Neuronal stem cell (in vitro differentiated cells): ENCODE results near the gene BSG.

ENCODE experiments used
- DNase-seq: peaks from one replicate; pipeline ENCODE4 v3.0.0-alpha.2; 2013; ENCODE audit warnings: low spot score
- H2AFZ ChIP-seq: one replicate; pipeline ENCODE4 v1.6.1; 2013; ENCODE audit warnings: mild to moderate bottlenecking, low read length, inconsistent platforms
- H2AK5ac ChIP-seq: 2 replicates; pipeline ENCODE4 v1.6.1; 2013; ENCODE audit warnings: low read depth, mild to moderate bottlenecking, inconsistent platforms, low read length, moderate library complexity, mixed read lengths
- H2BK120ac ChIP-seq: 2 replicates; pipeline ENCODE4 v1.6.1; 2013; ENCODE audit warnings: low read depth, mild to moderate bottlenecking, inconsistent platforms, low read length, moderate library complexity, mixed read lengths
- H2BK12ac ChIP-seq: one replicate; pipeline ENCODE4 v1.6.1; 2013; ENCODE audit warnings: low read length, inconsistent platforms
- H2BK15ac ChIP-seq: 2 replicates; pipeline ENCODE4 v1.6.1; 2013; ENCODE audit warnings: mild to moderate bottlenecking, low read length, inconsistent platforms, mixed read lengths
- H2BK5ac ChIP-seq: one replicate; pipeline ENCODE4 v1.6.1; 2013; ENCODE audit warnings: inconsistent platforms, mild to moderate bottlenecking, low read length, moderate library complexity
- H3K14ac ChIP-seq: one replicate; pipeline ENCODE4 v1.6.1; 2013; ENCODE audit warnings: low read length, inconsistent platforms
- H3K18ac ChIP-seq: 2 replicates; pipeline ENCODE4 v1.6.1; 2013; ENCODE audit warnings: low read length, inconsistent platforms
- H3K23ac ChIP-seq: 2 replicates; pipeline ENCODE4 v1.6.1; 2013; ENCODE audit warnings: low read depth, mild to moderate bottlenecking, mixed read lengths, low read length, inconsistent platforms; ENCODE audit not compliant: poor library complexity
- H3K27ac ChIP-seq: replicated peaks from 3 replicates; pipeline ENCODE4 v1.5.1; 2013; ENCODE audit warnings: low read length, inconsistent platforms
- H3K27me3 ChIP-seq, 3 experiments: 2 replicates each; pipeline ENCODE4 v1.6.1; 2013; ENCODE audit warnings: low read length in 3 of 3, mild to moderate bottlenecking in 2 of 3, inconsistent platforms in 1 of 3, low read depth in 1 of 3, mixed read lengths in 1 of 3, moderate library complexity in 1 of 3; ENCODE audit not compliant: control insufficient read depth in 3 of 3, insufficient read depth in 3 of 3
- H3K36me3 ChIP-seq, 2 donors: replicated peaks in 1 of 2; 2 replicates each; pipeline ENCODE4 v1.6.1; 2013; ENCODE audit warnings: low read length in 2 of 2; ENCODE audit not compliant: control insufficient read depth in 2 of 2, insufficient read depth in 2 of 2
- H3K4ac ChIP-seq: 2 replicates; pipeline ENCODE4 v1.6.1; 2013; ENCODE audit warnings: inconsistent platforms, mild to moderate bottlenecking, low read length, moderate library complexity
- H3K4me1 ChIP-seq, 2 donors: 1 replicate in 1 of 2; 2 replicates in 1 of 2; pipeline ENCODE4 v1.6.1; 2013; ENCODE audit warnings: low read length in 2 of 2, low read depth in 1 of 2; ENCODE audit not compliant: control insufficient read depth in 2 of 2, insufficient read depth in 1 of 2
- H3K4me2 ChIP-seq: one replicate; pipeline ENCODE4 v1.6.1; 2013; ENCODE audit warnings: mild to moderate bottlenecking, low read length, inconsistent platforms; ENCODE audit not compliant: insufficient read depth, poor library complexity, severe bottlenecking
- H3K4me3 ChIP-seq, 2 donors: 2 replicates each; pipeline ENCODE4 v1.5.1; 2013; ENCODE audit warnings: low read length in 2 of 2, mild to moderate bottlenecking in 2 of 2, inconsistent platforms in 1 of 2, moderate library complexity in 1 of 2
- H3K79me1 ChIP-seq: one replicate; pipeline ENCODE4 v1.6.1; 2013; ENCODE audit warnings: low read depth, mild to moderate bottlenecking, inconsistent platforms, low read length, moderate library complexity
- H3K9ac ChIP-seq: one replicate; pipeline ENCODE4 v1.6.1; 2013; ENCODE audit warnings: mild to moderate bottlenecking, low read depth, low read length, inconsistent platforms; ENCODE audit not compliant: poor library complexity
- H3K9me3 ChIP-seq, 2 donors: replicated peaks in 1 of 2; 2 replicates each; pipeline versions ENCODE3 to v1.6.1; 2013; ENCODE audit warnings: low read length in 2 of 2, mild to moderate bottlenecking in 2 of 2, inconsistent platforms in 1 of 2, low read depth in 1 of 2, mixed read lengths in 1 of 2, moderate library complexity in 1 of 2; ENCODE audit not compliant: control insufficient read depth in 2 of 2, insufficient read depth in 1 of 2
- H4K8ac ChIP-seq: one replicate; pipeline ENCODE4 v1.6.1; 2013; ENCODE audit warnings: low read depth, mild to moderate bottlenecking, inconsistent platforms, low read length, moderate library complexity
- H4K91ac ChIP-seq: one replicate; pipeline ENCODE4 v1.6.1; 2013; ENCODE audit warnings: low read length, low read depth, mild to moderate bottlenecking, inconsistent platforms; ENCODE audit not compliant: poor library complexity
- WGBS, 2 donors: extraction: QIAGEN DNeasy Blood & Tissue Kit; methylation state at CpG; one replicate each; pipeline ENCODE4 v1.1.7; 2013; ENCODE audit warnings: missing lambda C conversion rate in 2 of 2, mixed read lengths in 1 of 2; ENCODE audit not compliant: insufficient read length in 2 of 2, insufficient replicate concordance in 1 of 2; ENCODE audit errors: extremely low coverage in 2 of 2; 5-methylcytosine and 5-hydroxymethylcytosine counted together

Gene BSG

DNA sequence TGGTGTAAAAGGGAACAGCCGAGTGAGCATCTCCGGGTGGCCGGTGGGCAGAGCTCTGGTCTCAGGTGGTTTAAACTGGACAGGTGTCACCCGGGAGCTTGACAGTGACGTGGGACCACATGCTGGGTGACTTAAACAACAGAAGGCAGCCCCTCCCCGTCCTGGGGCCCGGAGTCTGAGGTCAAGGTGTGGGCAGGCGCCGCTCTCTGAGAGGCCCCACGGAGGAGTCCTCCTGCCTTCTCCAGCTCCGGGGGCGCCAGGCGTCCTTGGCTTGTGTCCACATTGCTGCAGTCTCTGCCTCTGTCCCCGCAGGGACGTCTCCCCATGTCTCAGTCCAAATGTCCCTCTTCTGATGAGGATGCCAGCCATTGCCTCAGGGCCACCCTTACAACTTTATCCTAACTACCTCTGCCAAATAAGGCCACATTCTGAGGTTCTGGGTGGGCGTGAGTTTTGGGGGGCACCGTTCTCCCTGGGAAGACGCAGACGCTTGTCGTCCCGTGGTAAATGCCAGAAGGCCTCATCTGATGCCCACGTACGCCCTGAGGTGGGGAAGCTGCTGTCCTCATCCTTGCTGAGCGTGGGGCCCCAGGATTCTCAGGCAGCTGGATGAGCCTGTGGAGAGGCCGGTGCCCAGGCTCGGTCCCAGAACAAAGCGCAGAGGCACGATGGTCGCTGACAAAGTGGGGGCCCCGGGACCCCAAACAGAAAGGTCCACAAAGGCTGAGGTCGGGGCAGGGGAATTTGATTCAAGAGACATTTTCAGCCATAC is 15.6 kb upstream of the BSG start:
- Histone ChIP-seq H2BK5ac (no peak overlapping the region), H3K4me3 (no peak overlapping the region), H3K4me1 (peaks cover 2 to 5% of the 10 kb centered on the region in 2 donors), H4K8ac (no peak overlapping the region), H3K9me3 (peaks cover 0 to 3% of the 10 kb centered on the region in 2 donors), H2BK12ac (no peak overlapping the region), H3K14ac (no peak overlapping the region), H3K9ac (no peak overlapping the region), H3K23ac (no peak overlapping the region), H2BK15ac (peak overlapping the region; percentile 3), H3K27ac (no peak overlapping the region), H3K4ac (no peak overlapping the region), H3K4me2 (no peak overlapping the region), H3K27me3 (no peaks in the 10 kb centered on the region), H2BK120ac (no peak overlapping the region), H3K79me1 (no peaks in the 10 kb centered on the region), H3K18ac (peak overlapping the region; percentile 4), H4K91ac (no peak overlapping the region), H3K36me3 (no peaks in the 10 kb centered on the region), H2AK5ac (peak overlapping the region; percentile 20), H2AFZ (no peak overlapping the region)
- DNase-seq, result no peak
- no CpG with 5 or more reads among the region's 31 CpGs for WGBS, 2 donors

DNA sequence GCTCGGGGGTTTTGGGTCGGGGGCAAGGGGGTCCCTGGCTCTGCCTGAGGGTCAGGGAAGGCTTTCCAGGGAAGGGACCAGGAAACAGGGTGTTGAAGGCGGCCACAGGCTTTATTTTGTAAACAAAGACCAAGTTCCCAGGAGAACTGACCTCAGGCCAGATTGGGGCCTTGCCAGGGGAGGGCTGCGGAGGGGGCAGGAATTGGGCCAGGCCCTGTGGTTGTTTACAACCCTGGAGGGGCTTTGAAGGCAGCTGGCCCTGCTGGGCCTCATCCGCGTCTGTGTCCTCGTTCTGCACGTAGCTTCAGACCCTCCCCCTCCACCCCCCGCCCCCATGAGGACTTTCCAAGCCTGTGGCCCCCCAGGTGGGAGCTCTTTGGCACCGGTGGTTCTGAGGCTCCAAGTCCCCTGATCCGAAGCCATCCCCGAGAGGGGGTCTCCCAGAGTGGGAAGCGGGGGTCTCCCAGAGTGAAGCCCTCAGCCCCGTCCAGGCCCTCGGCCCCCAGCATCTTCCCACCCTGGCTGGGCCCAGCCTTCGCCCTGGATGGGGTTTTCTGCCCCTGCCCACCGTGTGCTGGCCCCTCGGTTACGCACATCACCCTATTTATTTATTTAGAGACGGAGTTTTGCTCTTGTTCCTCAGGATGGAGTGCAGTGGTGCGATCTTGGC is 13.5 kb upstream of the BSG start:
- H4K91ac ChIP-seq, result no peak overlapping the region
- DNase-seq, result no peak
- no peak overlapping the region for H2BK5ac ChIP-seq
- no peak overlapping the region for H2BK120ac ChIP-seq
- peaks cover 2 to 3% of the 10 kb centered on the region in 2 donors for H3K9me3 ChIP-seq
- H3K18ac ChIP-seq, result peak overlapping the region; percentile 57
- no peak overlapping the region for H3K14ac ChIP-seq
- H3K27ac ChIP-seq, result peak overlapping the region; percentile 15
- H3K27me3 ChIP-seq, result no peaks in the 10 kb centered on the region
- peaks cover 3 to 8% of the 10 kb centered on the region in 2 donors for H3K36me3 ChIP-seq
- H3K4me3 ChIP-seq, result no peak overlapping the region
- no peak overlapping the region for H4K8ac ChIP-seq
- peak overlapping the region; percentile 70 for H2AFZ ChIP-seq
- no peak overlapping the region for H3K23ac ChIP-seq
- no peaks in the 10 kb centered on the region for H3K79me1 ChIP-seq
- no peak overlapping the region for H3K4me2 ChIP-seq
- no peak overlapping the region for H2BK12ac ChIP-seq
- no peak overlapping the region for H2BK15ac ChIP-seq
- H2AK5ac ChIP-seq, result peak overlapping the region; percentile 11
- no CpG with 5 or more reads among the region's 21 CpGs for WGBS, 2 donors
- H3K9ac ChIP-seq, result no peak overlapping the region
- H3K4ac ChIP-seq, result no peak overlapping the region
- H3K4me1 ChIP-seq, result peaks cover 2 to 5% of the 10 kb centered on the region in 2 donors

DNA sequence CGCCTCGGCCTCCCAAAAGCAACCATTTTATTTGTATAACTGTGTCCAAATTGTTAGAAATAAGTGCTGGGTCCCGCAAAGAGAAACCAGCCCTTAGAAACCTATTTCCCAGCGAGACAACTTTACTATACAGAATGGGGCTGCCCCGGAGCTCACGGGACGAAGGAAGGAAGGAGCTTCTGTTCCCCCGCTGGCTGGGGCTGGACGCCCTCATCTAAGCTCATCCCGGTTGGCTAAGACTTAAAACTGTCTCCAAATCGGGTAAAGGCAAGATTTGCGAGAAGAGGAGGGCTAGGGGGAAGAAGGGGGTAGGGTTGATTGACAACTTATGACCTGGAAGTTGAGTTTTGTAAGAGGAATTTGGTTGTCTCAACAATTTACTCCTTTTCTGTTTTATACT is 12.3 kb upstream of the BSG start:
- Histone ChIP-seq H2AK5ac (no peak overlapping the region), H3K4me3 (no peak overlapping the region), H3K23ac (no peak overlapping the region), H3K27me3 (no peaks in the 10 kb centered on the region), H2BK15ac (no peak overlapping the region), H4K91ac (no peak overlapping the region), H3K79me1 (no peaks in the 10 kb centered on the region), H2BK120ac (no peak overlapping the region), H3K9me3 (peaks cover 2 to 3% of the 10 kb centered on the region in 2 donors), H3K27ac (no peak overlapping the region), H3K36me3 (peaks cover 3 to 8% of the 10 kb centered on the region in 2 donors), H3K14ac (no peak overlapping the region), H2BK12ac (no peak overlapping the region), H3K18ac (no peak overlapping the region), H2AFZ (no peak overlapping the region), H3K4me2 (no peak overlapping the region), H3K9ac (no peak overlapping the region), H3K4ac (no peak overlapping the region), H4K8ac (no peak overlapping the region), H2BK5ac (no peak overlapping the region), H3K4me1 (peaks cover 2 to 5% of the 10 kb centered on the region in 2 donors)
- no peak for DNase-seq
- no CpG with 5 or more reads among the region's 12 CpGs for WGBS, 2 donors

DNA sequence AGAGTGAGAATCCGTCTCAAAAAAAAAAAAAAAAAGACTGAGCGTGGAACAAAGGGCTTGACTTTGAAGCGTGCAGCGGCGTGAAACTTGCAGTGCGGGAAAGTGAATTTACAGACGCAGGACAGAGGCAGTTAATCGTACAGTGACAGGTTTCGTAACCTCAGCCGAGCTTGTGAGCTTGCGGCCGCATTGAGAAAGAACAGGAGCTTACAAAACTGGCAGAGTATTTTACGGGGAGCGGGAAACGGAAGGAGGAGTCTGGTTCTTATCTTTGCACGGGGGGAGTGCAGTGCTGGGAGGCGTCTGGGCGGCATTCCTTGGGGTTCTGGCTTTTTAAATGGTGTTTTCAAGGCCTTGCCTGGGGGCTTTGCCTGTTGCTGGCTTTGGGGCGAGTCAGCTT is 6.0 kb upstream of the BSG start:
- Histone ChIP-seq H2BK120ac (no peak overlapping the region), H3K9ac (no peak overlapping the region), H3K79me1 (no peaks in the 10 kb centered on the region), H4K91ac (no peak overlapping the region), H3K14ac (no peak overlapping the region), H3K27ac (no peak overlapping the region), H2BK12ac (no peak overlapping the region), H4K8ac (no peak overlapping the region), H3K4me2 (no peak overlapping the region), H2BK5ac (no peak overlapping the region), H3K9me3 (peaks cover 4 to 5% of the 10 kb centered on the region in 2 donors), H2AFZ (no peak overlapping the region), H3K23ac (no peak overlapping the region), H3K4me1 (no peaks in the 10 kb centered on the region), H3K18ac (no peak overlapping the region), H2AK5ac (no peak overlapping the region), H3K4ac (no peak overlapping the region), H3K4me3 (no peak overlapping the region), H2BK15ac (no peak overlapping the region), H3K36me3 (peaks cover 12 to 20% of the 10 kb centered on the region in 2 donors), H3K27me3 (no peaks in the 10 kb centered on the region)
- DNase-seq, result no peak
- no CpG with 5 or more reads among the region's 19 CpGs for WGBS, 2 donors
